Gastroesophageal sphincter (tissue), 4 donors: ENCODE measurements around the gene ARMC12. TPM values are rescaled to one million over a fixed set of nuclear protein-coding genes. Genes with fewer than 3 reads are reported as not detected.

Experiments used
- ATAC-seq: fragments of 150-250 bp; one replicate; pipeline ENCODE4 v1.9.1; 2016; ENCODE audit warnings: mild to moderate bottlenecking, moderate library complexity
- H3K27ac ChIP-seq, 4 donors: fragments of 200-600 bp; sonication (generic) in 3 of 4; 1 replicate in 3 of 4; 2 replicates in 1 of 4; pipeline ENCODE4 v1.5.1; 2016 to 2019
- H3K27me3 ChIP-seq: fragments of 200-600 bp; sonication (generic); one replicate; pipeline ENCODE4 v1.5.1; 2019
- H3K36me3 ChIP-seq, 2 donors: fragments of 200-600 bp; sonication (generic); one replicate each; pipeline ENCODE4 v1.5.1; 2019; ENCODE audit warnings: control low read depth in 1 of 2
- H3K4me1 ChIP-seq, 3 donors: fragments of 200-600 bp; sonication (generic); 1 replicate in 2 of 3; 2 replicates in 1 of 3; pipeline ENCODE4 v1.5.1; 2016 to 2019; ENCODE audit warnings: control low read depth in 2 of 3
- H3K4me3 ChIP-seq, 2 donors: fragments of 200-600 bp; sonication (generic); one replicate each; pipeline ENCODE4 v1.5.1; 2019; ENCODE audit warnings: mild to moderate bottlenecking in 1 of 2, moderate library complexity in 1 of 2
- H3K9me3 ChIP-seq, 3 donors: fragments of 200-600 bp; sonication (generic); one replicate each; pipeline ENCODE4 v1.5.1; 2017 to 2019; ENCODE audit warnings: control low read depth in 2 of 3
- EP300 ChIP-seq: sonication (generic); formaldehyde crosslinking; IDR thresholded peaks from one replicate; pipeline ENCODE4 v1.6.1; 2017; ENCODE audit warnings: antibody characterized with exemption, mild to moderate bottlenecking
- POLR2A ChIP-seq, 2 donors: fragments of 450-650 bp; IDR thresholded peaks; one replicate each; pipeline ENCODE4 v1.6.1; 2017; ENCODE audit warnings: antibody characterized with exemption in 2 of 2, mild to moderate bottlenecking in 2 of 2, moderate library complexity in 1 of 2
- POLR2AphosphoS5 ChIP-seq: sonication (generic); formaldehyde crosslinking; IDR thresholded peaks from one replicate; pipeline ENCODE4 v1.6.1; 2017; ENCODE audit warnings: antibody characterized with exemption
- WGBS, 2 donors: methylation state at CpG; one replicate each; pipeline ENCODE4 v1.1.5; 2018; ENCODE audit warnings: low coverage in 1 of 2; 5-methylcytosine and 5-hydroxymethylcytosine counted together
- total RNA-seq, 4 donors: library from RNA; depleted of rRNA; stranded (reverse); fragments of >200 nt; gene quantifications; one replicate each; pipeline ENCODE4 v1.1.0, GENCODE V29; 2016
- TF ChIP-seq, protein P1 (sequence below), 4 experiments: fragments of 200-600 bp in 2 of 4; fragments of 450-650 bp in 2 of 4; sonication (generic) in 1 of 4; IDR thresholded peaks; one replicate each; pipeline ENCODE4 v1.5.1; 2017 to 2019; ENCODE audit warnings: antibody characterized with exemption in 4 of 4, mild to moderate bottlenecking in 2 of 4, moderate library complexity in 2 of 4

ARMC12 gene
- total RNA-seq, 4 donors from 2014 or later, result 0.54 to 1.5 TPM; not detected in 2

DNA sequence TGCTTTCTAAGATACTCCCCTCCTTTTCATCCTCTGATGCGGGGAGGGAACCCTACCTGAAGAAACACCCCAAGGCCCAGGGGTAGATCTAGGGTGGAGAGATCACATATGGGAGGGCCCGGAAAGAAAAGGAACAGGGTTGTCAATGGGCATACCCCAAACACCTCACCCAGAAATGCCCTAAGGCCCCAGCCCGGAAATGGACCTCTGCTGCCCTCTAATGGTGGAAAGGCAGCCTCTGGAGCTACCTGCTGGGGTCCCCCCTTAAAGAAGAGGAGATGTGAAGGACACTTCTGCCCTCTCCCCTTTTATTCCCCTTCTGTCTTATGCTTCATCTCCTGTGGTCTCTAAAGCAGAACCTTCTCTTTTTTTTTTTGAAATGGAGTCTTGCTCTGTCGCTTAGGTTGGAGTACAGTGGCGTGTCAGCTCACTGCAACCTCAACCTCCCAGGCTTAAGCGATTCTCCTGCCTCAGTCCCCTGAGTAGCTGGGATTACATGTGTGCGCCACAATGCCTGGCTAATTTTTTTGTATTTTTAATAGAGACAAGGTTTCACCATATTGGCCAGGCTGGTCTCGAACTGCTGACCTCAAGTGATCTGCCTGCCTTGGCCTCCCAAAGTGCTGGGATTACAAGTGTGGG is 458 bp upstream of the ARMC12 start:
- Histone ChIP-seq H3K9me3 (no peaks in the 10 kb centered on the region), H3K4me3 (no peak overlapping the region), H3K4me1 (peaks cover 9 to 57% (median 22%) of the 10 kb centered on the region in 3 donors), H3K27ac (peak overlapping the region in 1 of 4 donors; percentile 98), H3K27me3 (no peaks in the 10 kb centered on the region), H3K36me3 (no peaks in the 10 kb centered on the region)
- WGBS, 2 donors, result 34% methylated on average over 4 of the region's 8 CpGs; no CpG with 5 or more reads in 1 of the 2 donors
- TF ChIP-seq, protein P1, sequence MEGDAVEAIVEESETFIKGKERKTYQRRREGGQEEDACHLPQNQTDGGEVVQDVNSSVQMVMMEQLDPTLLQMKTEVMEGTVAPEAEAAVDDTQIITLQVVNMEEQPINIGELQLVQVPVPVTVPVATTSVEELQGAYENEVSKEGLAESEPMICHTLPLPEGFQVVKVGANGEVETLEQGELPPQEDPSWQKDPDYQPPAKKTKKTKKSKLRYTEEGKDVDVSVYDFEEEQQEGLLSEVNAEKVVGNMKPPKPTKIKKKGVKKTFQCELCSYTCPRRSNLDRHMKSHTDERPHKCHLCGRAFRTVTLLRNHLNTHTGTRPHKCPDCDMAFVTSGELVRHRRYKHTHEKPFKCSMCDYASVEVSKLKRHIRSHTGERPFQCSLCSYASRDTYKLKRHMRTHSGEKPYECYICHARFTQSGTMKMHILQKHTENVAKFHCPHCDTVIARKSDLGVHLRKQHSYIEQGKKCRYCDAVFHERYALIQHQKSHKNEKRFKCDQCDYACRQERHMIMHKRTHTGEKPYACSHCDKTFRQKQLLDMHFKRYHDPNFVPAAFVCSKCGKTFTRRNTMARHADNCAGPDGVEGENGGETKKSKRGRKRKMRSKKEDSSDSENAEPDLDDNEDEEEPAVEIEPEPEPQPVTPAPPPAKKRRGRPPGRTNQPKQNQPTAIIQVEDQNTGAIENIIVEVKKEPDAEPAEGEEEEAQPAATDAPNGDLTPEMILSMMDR (IDR thresholded peaks at IDR 0.05), result peak in 3 of 4 experiments; percentile 81 to 91 (median 83)
- TF ChIP-seq POLR2A (IDR thresholded peaks at IDR 0.05), result no peak
- no peak for ATAC-seq

DNA sequence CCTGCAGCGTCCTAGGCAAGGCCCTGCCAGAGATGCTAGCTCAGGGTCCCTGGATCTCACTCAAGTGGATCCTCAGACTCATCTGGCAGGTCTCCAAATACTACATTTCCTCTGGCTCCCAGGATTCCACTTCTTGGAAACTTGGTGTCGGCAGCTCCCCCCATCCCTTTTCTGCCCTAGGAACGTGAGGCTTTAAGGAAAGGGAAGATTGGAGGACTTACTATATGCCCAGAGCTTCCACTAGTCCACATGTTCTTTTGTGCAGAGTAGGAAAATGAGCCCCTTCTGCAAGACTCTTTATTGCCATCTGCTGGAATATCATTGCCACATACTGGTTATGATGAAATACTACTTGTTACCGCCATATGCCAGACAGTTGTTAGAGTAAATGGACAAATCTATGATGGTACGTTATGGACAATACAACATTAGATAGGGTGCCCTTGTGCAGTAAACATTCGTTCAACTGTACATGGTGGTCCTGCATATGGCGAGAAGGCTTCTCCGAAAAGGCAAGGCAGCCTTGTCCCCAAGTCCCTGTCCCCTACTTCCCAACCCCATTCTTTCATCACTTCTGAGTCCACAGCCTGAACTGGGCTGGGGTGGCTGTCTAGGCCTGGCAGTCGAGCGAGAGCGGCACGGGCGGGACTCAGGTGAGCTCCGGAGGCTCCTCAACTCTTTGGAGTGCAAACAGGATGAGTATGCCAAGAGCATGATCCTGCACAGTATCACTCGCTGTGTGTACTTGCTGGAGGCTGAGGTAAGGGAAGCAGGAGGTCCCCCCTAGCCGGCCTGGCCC is 780 bp downstream of the ARMC12 start:
- Histone ChIP-seq H3K36me3 (no peaks in the 10 kb centered on the region), H3K4me3 (no peak overlapping the region), H3K4me1 (peaks cover 9 to 49% (median 18%) of the 10 kb centered on the region in 3 donors), H3K9me3 (no peaks in the 10 kb centered on the region), H3K27me3 (no peaks in the 10 kb centered on the region), H3K27ac (peak overlapping the region in 1 of 4 donors; percentile 11)
- peak; percentile 58 for TF ChIP-seq POLR2AphosphoS5
- TF ChIP-seq EP300, result no peak
- TF ChIP-seq POLR2A (IDR thresholded peaks at IDR 0.05), result no peak
- TF ChIP-seq, protein P1 (IDR thresholded peaks at IDR 0.05), result peak; percentile 88 to 99 (median 94)
- 47 to 62% methylated on average over 8 to 12 of the region's 16 CpGs for WGBS, 2 donors
- ATAC-seq, result peak; percentile 70

DNA sequence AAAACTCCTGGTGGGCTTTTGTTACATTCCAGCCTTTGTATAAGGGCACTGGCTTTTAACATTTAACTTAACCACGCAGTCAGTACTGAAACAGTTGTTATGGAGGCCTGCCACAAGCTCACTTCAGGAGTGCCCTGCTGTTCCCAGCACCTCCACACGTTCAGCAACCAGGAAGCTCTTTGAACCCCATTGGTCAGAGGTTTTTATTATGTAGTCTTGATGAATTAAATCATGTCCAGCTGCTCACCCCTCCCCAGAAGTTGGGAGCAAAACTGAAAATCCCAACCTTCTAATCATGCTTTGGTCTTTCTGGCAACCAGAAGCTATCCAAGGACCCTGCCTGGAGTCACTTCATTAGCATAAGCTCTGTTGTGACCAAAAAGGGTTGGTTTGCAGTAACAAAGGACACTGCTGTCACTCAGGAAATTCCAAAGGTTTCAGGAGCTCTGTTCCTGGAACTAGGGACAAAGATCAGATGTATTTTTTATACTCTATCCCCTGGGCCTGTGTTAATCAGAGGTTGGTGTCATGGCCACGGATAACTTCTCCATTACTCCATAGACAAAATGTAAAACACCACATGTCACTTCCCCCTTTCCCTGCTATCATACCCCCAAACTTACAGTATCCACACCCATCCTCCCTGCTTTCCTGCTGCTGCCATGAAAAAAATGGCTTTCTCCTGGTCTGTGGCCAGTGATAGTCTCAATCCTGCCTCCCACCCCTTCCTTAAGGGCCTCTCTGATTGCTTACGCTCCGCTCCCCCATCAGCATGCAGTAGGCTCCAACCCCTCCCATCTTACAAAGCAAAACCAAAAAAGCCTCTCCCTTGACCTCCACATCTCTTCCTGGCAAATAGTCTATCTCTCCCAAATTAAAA is 3.1 kb downstream of the ARMC12 start:
- no peak for ATAC-seq
- H3K27me3 ChIP-seq, result no peaks in the 10 kb centered on the region
- H3K9me3 ChIP-seq, result no peaks in the 10 kb centered on the region
- no peak for TF ChIP-seq EP300
- TF ChIP-seq, protein P1 (IDR thresholded peaks at IDR 0.05), result no peak
- no peak for TF ChIP-seq POLR2AphosphoS5
- no peak for TF ChIP-seq POLR2A (IDR thresholded peaks at IDR 0.05)
- H3K36me3 ChIP-seq, result no peaks in the 10 kb centered on the region
- H3K4me3 ChIP-seq, result no peak overlapping the region
- 62 to 68% methylated on average over 3 to 4 of the region's 5 CpGs for WGBS, 2 donors
- no peak overlapping the region for H3K27ac ChIP-seq
- peaks cover 3 to 27% (median 5%) of the 10 kb centered on the region in 3 donors for H3K4me1 ChIP-seq

DNA sequence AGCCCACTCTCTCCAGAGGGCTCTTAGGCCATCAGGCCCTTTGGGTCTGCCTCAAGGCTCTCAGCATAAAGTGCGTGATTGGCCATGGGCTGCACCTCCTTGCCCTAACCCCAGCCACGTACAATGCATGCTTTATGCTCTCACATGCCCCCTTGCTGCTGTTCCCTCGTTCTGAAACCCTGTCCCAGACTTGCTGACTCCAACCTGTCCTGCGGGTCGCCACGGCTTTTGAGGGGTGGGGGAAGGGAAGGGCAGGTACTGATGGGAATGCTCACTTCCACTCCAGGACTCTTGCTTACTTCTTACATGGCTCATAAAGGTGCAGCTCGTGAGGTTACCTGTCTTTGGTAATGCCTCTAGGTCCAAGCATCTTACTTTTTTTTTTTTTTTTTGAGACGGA is 6.0 kb downstream of the ARMC12 start:
- Histone ChIP-seq H3K36me3 (no peaks in the 10 kb centered on the region), H3K4me1 (no peaks in the 10 kb centered on the region), H3K9me3 (peaks cover 0 to 7% (median 0%) of the 10 kb centered on the region in 3 donors), H3K4me3 (no peak overlapping the region), H3K27ac (no peak overlapping the region), H3K27me3 (no peaks in the 10 kb centered on the region)
- TF ChIP-seq POLR2A (IDR thresholded peaks at IDR 0.05), result no peak
- TF ChIP-seq POLR2AphosphoS5, result no peak
- TF ChIP-seq EP300, result no peak
- TF ChIP-seq, protein P1 (IDR thresholded peaks at IDR 0.05), result no peak
- ATAC-seq, result no peak
- 46 to 54% methylated on average over 4 to 6 of the region's 8 CpGs for WGBS, 2 donors
